GM12865 (cell line): ENCODE data around the gene GALNT18.

Source experiments
- DNase-seq: peaks from one replicate; pipeline ENCODE4 v3.0.0; 2010; ENCODE audit warnings: low read depth
- H3K4me3 ChIP-seq: 2 replicates; pipeline ENCODE4 v1.5.1; 2011; ENCODE audit warnings: mild to moderate bottlenecking, low read depth, low read length, control low read depth
- CTCF ChIP-seq: IDR thresholded peaks from 2 replicates; pipeline ENCODE4 v1.5.1; 2011; ENCODE audit warnings: low read length, control low read depth, low read depth, inconsistent platforms; ENCODE audit not compliant: insufficient read depth; ENCODE audit errors: missing control alignments

Gene GALNT18

GRCh38 chr11:11397036-11397415 lies 224.8 kb downstream of the GALNT18 start:
- no peak overlapping the region for H3K4me3 ChIP-seq
- no peak for DNase-seq
- no peak for TF ChIP-seq CTCF

- TF ChIP-seq CTCF: no peak
- no peak for DNase-seq
- H3K4me3 ChIP-seq: no peak overlapping the region
Observed at GRCh38 chr11:11396301-11397035, 225.3 kb downstream of the GALNT18 start.

- TF ChIP-seq CTCF: no peak
- no peak for DNase-seq
- no peak overlapping the region for H3K4me3 ChIP-seq
Observed at GRCh38 chr11:11395126-11395525, 226.7 kb downstream of the GALNT18 start.

GRCh38 chr11:11394241-11394640 lies 227.6 kb downstream of the GALNT18 start:
- no peak overlapping the region for H3K4me3 ChIP-seq
- TF ChIP-seq CTCF: no peak
- no peak for DNase-seq

- no peak for DNase-seq
- no peak for TF ChIP-seq CTCF
- H3K4me3 ChIP-seq: no peak overlapping the region
Observed at GRCh38 chr11:11391796-11392463, 229.9 kb downstream of the GALNT18 start.

GRCh38 chr11:11391169-11391568 lies 230.6 kb downstream of the GALNT18 start:
- H3K4me3 ChIP-seq: no peak overlapping the region
- TF ChIP-seq CTCF: no peak
- DNase-seq: no peak

- TF ChIP-seq CTCF: no peak
- no peak overlapping the region for H3K4me3 ChIP-seq
- DNase-seq: no peak
Observed at GRCh38 chr11:11390068-11390771, 231.6 kb downstream of the GALNT18 start.
